Bone marrow (tissue), 2 donors: ENCODE data around the gene NDUFB7.

ENCODE experiments used
- DNase-seq, 2 donors: peaks; one replicate each; lab custom pipeline; 2025; lab: John Stamatoyannopoulos, UW

NDUFB7 gene

DNA sequence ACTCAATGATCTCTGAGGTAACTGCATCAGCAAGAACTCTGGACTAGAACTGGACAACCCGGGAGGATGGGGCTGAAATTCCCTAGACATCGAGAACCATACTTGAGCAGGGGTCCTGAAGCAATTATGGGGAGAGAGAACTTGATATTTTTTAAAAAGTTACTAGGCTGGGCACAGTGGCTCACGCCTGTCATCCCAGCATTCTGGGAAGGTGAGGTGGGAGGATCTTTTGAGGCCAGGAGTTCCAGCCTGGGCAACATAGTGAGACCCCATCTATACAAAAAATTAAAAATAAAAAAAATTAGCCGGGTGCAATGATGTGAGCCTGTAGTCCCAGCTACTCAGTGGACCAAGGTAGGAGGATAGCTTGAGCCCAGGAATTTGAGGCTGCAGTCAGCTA lies 51.3 kb downstream of the NDUFB7 start:
- no peak for DNase-seq

DNA sequence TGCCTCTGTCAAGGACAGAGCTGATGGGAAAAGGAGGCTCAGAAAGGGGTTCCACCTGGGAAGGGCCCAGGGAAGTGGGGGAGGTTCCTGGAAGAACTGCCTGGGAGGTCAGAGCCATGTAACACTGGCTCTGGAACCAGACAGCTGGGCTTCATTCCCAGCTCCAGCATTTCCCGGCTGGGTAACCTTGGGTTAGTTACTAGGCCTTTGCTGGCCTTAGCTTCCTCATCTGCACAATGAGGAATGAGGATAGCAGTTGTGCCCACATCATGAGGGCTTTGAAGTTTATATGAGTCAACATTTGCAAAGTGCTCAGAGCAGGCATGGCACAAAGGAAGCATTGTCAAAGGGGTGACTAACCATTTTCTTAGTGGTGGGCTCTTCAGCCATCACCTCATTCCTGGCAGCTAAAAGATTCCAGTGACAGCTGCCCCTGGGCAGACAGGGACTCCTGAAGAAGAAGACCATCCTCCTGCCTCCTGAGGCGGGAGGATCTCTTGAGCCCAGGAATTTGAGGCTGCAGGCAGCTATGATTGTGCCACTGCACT lies 51.9 kb downstream of the NDUFB7 start:
- peak in 1 of 2 donors; percentile 44 for DNase-seq

DNA sequence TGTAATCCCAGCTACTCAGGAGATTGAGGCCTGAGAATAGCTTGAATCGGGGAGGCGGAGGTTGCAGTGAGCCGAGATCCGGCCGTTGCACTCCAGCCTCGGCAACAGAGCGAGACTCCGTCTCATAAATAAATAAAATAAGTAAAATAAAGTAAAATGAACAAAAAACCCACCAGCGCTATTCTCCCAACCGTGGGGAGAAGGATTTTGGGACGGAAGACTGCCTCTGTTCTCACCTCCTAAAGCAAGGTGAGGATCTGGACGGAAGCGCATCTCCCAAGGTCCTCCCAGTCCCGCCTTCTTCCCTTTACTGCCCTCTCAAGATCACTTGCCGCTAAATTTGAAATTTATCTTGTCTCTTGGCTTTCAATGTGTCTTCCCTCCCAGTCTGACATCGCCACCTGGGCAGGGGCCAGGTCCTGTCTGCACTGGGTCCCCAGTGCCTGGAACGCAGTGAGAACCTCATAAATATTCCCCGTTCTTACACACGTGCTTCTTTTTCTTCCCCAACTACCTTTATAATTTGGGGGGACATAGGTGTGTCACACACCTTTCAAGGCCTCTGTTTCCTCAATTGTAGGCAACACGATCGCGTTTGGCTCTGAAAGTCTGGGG lies 52.5 kb downstream of the NDUFB7 start:
- DNase-seq: no peak

DNA sequence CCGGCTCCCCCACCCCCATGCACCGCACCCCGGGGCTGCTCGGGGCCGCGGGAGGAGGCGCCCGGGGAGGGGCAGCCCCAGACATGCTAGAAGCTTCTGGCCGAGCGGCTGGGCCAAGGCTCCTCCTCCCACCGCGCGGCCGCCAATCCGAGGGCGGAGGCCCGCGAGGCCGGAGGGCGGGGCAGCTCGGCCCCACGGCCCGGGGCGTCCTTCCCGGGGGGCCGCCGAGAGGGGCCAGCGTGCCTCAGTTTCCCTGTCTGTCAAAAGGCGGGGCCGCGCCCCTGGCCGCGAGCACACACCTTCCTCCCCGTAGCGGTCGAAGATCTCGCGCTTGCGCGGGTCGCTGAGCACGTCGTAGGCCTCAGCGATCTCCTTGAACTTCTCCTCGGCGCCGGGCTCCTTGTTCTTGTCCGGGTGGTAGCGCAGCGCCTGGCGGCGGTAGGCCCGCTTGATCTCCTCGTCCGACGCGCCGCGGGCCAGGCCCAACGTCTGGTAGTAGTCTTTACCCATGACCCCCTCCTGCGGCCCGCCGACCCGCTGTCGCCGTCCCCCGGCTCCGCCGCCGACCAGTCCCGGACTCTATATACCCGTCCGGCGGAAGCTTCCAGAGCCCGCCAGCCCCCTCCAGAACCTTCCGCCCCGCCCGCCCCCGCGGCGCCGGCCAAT lies 53.9 kb downstream of the NDUFB7 start, which contains the start of gene DNAJB1:
TSS of gene DNAJB1 (minus strand) at position 558 of the 666 bp plus-strand sequence. CDS start at position 510, 48 bp downstream.
- peak; percentile 54 to 100 for DNase-seq

DNA sequence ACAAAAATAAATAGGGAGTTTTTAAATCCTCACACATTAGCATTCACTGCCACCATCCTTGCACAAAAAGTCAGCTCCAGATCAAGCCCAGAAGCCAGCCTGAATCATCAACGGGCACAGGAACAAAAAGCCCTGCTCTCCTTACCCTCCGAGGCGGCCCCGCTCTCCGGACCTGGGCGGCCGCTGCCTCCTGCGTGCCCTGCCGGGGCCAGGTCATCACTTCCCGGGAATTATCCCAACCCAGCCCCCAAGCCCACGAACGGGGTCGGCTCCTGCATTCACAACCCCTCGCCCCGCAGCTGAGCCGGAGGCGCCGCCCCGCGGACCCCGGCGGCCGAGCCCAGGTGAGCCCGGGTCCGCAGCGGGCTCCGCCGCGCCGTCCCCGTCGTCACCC lies 54.4 kb downstream of the NDUFB7 start:
- no peak for DNase-seq

DNA sequence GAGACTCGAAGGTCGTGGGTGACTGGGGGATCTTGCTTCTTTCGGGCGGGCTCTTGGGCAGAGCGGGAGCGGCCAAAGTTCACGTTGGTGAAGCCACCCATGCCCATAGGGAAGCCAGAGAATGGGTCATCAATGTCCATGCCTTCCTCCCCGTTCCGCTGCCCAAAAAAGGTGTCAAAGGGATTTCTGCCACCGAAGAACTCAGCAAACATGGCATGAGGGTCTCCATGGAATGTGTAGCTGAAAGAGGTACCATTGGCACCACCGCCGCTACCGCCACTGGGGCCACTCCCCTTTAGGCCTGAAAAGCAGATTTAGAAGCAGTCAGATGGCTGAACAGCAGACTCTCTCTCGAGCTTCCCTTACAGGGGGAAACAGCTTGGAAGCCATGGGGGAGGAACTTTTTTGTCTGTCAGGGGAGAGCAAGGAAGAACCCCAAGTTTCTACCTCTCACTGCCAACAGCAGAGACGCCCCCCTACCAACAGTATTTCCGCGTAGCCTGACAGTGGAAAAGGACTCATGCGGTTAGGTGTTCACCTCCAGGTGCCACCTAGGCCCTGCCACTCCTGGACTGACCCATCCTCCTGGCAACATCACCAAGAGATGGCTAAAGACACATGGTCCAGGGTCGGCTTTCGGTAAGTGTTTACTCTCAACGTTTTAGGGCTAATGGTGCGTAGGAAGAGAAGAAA lies 55.0 kb downstream of the NDUFB7 start:
- no peak for DNase-seq
